HG02840 (cell line): Measurements from ENCODE around the gene CLRN3.

Experiments used
- ATAC-seq: cut with Tn5 transposase; IDR thresholded peaks from one replicate; pipeline ENCODE4 v1.9.1; 2021; ENCODE audit warnings: mild to moderate bottlenecking, moderate library complexity, moderate number of reproducible peaks; ENCODE audit not compliant: unreplicated experiment, low FRiP score

CLRN3 gene

GRCh38 chr10:127877699-127878098 lies 15.0 kb downstream of the CLRN3 start:
- ATAC-seq, result no peak

- ATAC-seq, result no peak
Observed at GRCh38 chr10:127877116-127877515, 15.6 kb downstream of the CLRN3 start.

GRCh38 chr10:127875916-127876315 lies 16.8 kb downstream of the CLRN3 start:
- no peak for ATAC-seq

- ATAC-seq, result no peak
Observed at GRCh38 chr10:127875449-127875765, 17.3 kb downstream of the CLRN3 start.

- ATAC-seq, result no peak
Observed at GRCh38 chr10:127874671-127875448, 17.9 kb downstream of the CLRN3 start.

- no peak for ATAC-seq
Observed at GRCh38 chr10:127873901-127874470, 18.8 kb downstream of the CLRN3 start.

- ATAC-seq, result no peak
Observed at GRCh38 chr10:127872871-127873600, 19.7 kb downstream of the CLRN3 start.

- no peak for ATAC-seq
Observed at GRCh38 chr10:127872011-127872761, 20.6 kb downstream of the CLRN3 start.

- no peak for ATAC-seq
Observed at GRCh38 chr10:127871631-127872010, 21.1 kb downstream of the CLRN3 start.

- no peak for ATAC-seq
Observed at GRCh38 chr10:127869329-127869728, 23.4 kb downstream of the CLRN3 start.

- no peak for ATAC-seq
Observed at GRCh38 chr10:127867805-127868204, 24.9 kb downstream of the CLRN3 start.

GRCh38 chr10:127866276-127867013 lies 26.3 kb downstream of the CLRN3 start:
- no peak for ATAC-seq

- no peak for ATAC-seq
Observed at GRCh38 chr10:127863231-127863825, 29.4 kb downstream of the CLRN3 start.

GRCh38 chr10:127860592-127860991 lies 32.1 kb downstream of the CLRN3 start:
- ATAC-seq, result no peak

GRCh38 chr10:127855976-127856375 lies 36.8 kb downstream of the CLRN3 start:
- no peak for ATAC-seq

- ATAC-seq, result no peak
Observed at GRCh38 chr10:127855591-127855881, 37.2 kb downstream of the CLRN3 start.

GRCh38 chr10:127854769-127855590 lies 37.8 kb downstream of the CLRN3 start:
- no peak for ATAC-seq

- peak; percentile 51 for ATAC-seq
Observed at GRCh38 chr10:127853868-127854768, 38.6 kb downstream of the CLRN3 start.
